Measurements from ENCODE around the gene ATL1.
"Not testable (repeated sequence)": the region's sequence is repeated elsewhere in the genome, so short reads cannot be mapped to it uniquely, and the experiment has no call there.

Gene ATL1

DNA sequence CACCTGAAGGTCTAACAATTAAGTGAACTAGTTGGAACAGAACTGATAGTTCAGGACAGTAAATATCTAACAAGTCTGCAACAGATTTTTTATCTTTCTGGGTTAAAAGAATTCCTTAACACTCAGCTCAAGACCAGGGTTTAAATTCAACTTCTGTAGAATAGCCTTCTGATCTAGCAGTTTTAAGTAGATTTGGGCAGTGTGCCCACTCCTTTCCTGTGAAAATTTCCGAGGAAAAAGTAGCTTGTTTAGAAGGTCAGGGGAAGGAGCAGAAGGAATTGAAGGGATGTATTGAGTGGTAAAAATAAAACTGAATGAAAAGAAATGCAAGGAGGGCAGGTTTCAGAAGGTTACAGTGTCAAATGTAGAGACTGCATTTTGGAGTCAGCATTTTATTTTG, 45.8 kb downstream of the ATL1 start:
- FAIRE-seq, result no peak

DNA sequence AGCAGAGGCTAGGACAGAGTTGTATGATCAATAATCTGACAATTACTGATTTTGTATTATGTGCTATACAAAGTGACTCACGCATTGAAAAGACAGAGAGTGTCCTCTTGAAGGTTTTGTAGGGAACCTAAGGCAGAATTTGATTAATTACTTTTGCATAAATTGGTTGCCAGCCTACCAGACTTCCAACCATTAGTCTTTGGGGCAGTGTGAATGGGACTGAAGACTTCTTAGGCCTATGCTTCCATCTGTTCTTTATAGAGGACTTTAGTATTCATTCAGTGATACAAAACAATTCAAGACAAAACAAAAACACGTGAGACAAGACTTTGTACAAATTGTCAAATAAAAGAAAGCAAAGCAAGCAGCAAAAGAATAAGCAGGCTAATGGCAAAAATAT, 46.5 kb downstream of the ATL1 start:
- no peak for FAIRE-seq

DNA sequence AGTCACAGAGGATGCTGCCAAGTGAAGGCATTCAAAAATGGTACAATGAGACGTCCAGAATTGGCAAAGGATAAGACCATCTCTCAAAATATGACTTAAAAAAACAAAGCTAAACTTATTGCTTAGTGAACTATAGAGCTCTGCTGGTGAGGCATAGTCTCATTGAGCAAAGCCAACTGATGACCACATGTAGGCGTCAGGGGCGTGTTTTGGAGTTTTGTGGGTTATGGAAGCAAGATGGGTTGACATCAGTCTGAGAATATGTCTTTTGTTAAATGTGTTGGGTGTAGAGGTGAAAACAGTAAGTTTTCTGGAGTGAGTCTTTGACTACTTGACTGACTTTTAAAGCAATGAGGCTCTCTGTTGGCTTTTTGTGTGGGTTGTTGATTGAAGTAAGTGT, 47.2 kb downstream of the ATL1 start:
- no peak for FAIRE-seq

DNA sequence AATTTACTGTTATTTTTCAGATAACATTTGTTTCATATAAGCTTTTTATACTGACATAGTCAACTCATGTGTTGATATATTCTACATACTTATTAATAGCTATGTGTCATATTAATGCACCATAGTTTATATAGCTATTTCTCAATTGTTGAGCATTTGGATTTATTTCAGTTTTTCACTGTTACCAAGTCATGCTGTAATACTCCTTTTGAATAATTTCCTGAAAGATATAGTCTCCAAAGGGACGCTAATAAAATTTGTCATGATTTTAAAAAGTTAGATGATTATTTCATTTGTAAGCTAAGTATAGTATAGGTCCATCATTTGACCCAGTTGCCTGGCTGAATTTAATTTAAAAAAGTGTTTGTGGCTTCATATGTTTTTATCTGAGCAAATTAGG, 47.8 kb downstream of the ATL1 start:
- FAIRE-seq, result no peak

DNA sequence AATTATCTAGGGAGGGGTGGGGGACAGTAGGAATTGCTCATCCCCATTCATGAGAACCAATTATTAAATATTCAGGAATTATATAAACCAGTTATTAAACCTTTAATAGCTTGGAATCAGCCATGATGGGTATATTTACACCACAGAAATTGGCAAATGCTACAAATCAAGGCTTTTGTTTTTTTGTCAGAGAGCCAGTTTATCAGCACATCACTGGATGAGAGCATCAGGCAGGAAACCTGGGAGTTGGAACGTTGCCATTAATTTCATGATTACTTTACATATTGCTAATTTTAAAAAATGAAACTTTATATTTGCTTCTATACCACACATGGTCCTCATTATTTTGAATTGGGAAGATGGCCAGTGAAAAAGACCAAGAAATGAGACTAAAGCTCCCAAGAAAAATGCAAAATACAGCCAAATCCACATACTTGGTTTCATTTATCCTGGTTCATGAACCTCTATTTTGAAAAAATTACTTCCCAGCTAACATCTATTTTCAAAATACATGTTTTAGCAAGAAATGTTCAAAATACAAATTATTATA, 48.4 kb downstream of the ATL1 start:
- FAIRE-seq, result no peak

DNA sequence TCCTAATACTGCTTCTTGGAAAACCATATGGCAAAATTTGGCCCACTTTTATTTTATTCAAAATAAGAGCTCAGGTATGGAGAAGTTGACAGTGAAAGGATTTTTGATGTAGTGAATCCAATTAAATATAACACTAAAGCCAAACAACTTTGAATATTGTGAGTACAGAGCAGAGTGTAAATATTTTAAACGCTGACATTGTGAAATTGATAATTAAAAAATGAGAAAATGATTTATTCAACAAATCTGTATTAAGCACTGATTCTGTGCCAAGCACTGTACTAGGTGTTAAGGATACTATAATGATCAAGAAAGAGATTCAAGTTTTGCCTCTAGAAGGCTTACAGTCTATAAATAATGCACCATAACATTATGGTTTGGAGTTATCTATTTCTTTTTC, 50.5 kb downstream of the ATL1 start:
- no peak for FAIRE-seq

DNA sequence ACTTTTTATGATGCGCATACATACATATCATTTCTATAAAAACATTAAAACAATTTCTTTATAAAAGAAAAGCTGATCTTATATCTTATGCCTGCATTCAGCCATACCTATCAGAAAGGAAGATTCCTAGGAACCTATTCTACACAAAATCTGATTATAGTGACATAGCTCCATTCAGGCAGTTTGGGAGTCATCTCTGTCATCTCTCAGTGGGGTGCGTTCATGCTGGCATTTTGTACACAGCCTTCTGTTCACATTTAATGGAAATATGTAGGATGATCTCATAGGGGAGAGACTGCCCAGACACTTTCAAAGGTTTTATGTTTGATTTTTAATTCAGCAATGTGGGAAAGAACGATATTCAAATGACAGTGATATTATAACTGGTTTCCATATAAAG, 52.9 kb downstream of the ATL1 start:
- FAIRE-seq, result no peak

DNA sequence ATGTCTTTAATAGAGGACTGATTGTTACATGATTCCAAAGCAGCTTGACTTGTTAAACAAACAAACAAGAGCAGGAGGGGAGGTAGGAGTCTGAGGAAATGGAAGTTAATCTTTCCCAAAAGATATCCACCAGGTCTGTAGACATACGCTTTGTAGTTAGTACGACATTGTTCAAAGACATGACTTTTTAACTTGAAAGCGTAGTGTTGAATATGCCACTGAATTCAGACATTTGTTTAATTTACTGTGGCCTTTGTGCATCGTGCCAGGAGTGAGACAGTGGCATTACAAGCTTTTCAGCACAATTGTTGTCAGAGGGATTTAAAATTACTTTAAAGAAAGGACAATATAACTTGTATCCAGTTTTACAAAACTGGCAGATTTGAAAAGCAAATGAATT, 55.1 kb downstream of the ATL1 start:
- no peak for FAIRE-seq

DNA sequence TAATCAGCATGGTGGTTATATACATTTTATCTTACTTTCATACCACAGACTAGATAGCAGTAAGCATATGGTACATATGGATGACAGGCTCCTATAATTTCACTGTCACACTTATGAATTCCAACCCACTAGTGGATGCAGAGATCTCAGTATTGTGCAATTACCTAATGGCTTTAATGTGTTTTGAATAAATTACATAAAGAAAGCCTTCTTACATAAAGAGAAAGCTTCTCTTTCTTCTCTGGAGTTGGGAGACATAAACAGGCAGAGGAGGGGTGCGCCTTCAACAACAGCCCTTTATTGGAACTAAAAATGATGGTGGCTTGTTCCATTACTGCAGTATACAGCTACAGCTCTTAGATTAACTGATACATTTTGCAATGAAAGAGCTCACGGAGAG, 55.6 kb downstream of the ATL1 start:
- no peak for FAIRE-seq

DNA sequence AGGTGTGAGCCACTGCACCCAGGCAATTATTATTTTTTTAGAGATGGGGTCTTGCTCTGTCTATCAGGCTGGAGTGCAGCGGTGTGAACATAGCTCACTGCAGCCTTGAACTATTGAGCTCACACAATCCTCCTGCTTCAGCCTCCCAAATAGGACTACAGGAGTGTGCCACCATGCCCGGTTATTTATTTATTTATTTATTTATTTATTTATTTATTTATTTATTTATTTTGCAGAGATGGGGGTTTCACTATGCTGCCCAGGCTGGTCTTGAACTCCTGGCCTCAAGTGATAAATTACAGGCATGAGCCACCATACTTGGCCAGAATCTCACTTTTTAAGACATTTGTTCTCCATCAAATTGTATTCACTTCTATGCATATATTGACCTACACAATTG, 56.3 kb downstream of the ATL1 start:
- FAIRE-seq, result no peak

DNA sequence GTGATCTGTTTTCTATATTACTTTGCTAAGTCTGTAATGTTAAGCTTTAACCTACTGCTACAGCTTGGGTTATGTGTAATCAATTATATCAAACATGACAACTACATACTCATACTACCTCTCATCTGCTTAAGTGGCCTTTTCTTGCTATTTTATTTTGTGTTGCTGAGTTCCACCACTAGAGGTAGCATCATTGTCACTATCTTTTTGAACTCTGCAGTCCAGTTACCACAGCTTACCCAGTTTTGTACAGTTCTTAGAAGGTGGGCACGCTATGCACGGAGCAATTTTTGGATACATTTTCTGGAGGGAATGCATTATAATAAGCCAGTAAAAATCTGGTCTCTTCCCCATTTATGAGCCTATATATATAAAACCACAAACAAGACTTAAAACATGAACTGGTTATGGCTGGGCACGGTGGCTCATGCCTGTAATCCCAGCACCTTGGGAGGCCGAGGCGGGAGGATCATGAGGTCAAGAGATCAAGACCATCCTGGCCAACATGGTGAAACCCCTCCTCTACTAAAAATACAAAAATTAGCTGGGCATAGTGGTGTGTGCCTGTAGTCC, 59.7 kb downstream of the ATL1 start:
- FAIRE-seq, result no peak

DNA sequence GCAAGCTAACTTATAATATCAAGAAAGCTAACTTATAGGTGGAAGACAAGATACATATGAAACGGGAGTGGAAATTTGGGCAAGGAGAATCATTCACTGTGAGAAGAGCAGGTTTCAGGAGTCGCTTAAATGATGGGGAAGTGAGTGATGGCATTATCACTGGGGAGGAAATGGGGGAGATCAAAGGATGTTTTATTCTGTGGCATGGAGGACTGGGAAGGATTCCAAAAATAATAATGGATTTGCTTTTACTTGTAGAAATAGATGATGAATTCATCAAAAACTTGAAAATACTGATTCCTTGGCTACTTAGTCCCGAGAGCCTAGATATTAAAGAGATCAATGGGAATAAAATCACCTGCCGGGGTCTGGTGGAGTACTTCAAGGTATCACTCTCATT, 60.4 kb downstream of the ATL1 start:
- no peak for FAIRE-seq

DNA sequence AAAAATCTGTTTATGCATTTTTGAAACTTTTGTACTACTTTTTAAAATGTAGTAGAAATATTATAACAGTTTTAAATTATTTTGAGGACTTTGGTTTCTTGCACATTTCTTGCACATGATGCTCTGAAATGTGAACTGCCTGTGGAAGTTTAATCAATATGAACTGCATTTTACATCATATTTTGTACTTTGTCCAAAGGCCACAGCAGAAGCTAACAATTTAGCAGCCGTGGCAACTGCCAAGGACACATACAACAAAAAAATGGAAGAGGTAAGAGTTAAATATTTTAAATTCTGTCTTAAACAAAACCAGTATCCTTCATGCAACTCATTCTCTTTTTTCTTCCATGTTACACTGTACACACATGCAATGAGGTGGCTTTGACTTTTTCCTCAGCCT, 63.0 kb downstream of the ATL1 start:
- FAIRE-seq, result no peak

DNA sequence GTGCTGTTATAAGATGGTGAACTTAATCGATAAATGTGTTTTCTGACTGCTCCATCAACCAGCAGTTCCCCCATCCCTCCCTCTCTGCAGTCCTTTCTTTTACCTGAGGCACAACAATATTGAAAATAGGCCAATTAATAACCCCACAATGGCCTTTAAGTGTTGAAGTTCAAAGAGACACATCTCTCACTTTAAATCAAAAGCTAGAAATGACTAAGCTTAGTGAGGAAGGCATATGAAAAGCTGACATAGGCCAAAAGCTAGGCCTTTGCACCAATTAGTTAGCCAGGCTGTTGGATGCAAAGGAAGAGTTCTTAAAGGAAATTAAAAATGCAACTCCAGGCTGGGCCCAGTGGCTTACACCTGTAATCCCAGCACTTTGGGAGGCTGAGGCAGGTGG, 64.5 kb downstream of the ATL1 start:
- FAIRE-seq, result no peak

DNA sequence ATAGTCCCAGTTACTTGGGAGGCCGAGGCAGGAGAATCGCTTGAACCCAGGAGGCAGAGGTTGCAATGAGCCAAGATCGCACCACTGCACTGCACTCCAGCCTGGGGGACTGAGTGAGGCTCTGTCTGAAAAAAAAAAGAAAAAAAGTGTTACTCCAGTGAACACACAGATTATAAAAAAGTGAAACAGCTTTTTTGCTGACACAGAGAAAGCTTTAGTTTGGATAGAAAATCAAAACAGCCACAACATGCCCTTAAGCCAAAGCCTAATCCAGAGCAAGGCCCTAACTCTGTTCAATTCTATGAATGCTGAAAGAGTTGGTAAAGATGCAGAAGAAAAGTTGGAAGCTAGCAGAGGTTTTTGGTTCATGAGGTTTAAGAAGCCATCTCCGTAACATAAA, 65.0 kb downstream of the ATL1 start:
- FAIRE-seq, result not testable (repeated sequence)

DNA sequence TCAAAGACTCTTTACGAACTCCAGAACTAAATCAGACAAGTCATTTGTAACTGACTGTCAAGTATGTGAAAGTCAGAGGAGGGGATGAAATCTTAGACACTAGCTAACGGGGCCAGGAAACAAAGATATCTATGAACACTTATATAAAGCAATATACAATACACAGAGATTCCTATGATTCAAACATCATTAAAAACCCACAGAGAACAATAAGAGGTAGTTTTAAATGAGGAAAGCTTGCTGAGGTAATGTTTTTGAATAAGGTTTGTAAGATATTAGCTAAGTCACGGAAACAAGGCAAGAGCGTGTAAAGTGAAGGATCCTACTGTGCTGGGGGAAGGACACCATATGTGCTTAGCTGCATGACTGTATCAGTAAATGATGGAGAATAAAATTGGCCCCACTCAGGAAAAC, 71.5 kb downstream of the ATL1 start:
- no peak for FAIRE-seq

DNA sequence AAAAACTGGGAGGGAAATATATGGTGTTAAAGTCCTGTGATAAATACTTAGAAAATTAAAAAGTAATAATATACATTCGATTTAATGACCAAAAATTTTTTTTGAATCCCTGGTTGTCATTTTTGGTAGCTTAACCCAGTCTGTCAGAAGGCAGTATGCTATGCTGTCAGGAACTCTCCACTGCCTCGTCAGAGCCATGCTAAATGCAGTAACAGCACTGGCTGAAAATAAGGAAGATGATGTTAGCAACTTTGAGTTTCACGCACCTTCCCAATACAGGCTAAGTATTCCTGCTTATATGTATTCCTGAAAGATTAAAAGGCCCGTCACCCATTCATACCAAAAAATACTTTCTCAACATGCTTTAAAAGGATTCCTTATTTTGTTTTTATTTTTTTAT, 74.0 kb downstream of the ATL1 start:
- FAIRE-seq, result no peak

DNA sequence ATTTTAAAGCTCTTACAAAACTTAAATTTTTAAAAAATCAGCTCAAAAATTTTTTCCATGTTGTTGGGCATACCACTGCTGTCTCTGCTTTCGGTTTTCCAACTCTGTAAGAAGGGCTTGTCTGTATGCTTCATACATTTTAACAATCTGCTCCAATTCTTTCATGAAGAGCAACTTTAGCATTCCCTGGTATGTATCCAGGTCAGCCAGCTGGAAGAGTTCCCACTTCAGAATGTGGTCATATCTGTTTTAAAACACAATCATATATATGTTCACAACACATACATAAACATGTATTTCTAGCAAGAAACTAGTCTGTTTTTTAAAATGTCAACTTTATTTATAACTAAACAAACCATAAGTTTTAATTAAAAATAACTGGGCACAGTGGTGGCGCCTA, 75.2 kb downstream of the ATL1 start:
- FAIRE-seq, result no peak

DNA sequence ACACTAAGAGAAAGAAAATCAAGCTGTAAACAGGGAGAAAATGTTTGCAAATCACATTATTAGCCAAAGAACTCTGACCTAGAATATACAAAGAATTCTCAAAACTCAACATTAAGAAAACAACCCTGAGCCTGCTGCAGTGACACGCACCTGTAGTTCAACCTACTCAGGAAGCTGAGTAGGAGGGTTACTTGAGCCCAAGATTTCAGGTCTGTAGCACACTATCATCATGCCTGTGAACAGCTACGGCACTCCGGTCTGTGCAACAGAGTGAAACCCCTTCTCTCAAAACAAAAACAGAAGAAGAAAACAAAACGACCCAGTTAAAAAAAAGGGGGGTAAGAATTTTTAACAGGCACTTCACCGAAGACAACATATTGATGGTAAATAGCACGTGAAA, 87.3 kb downstream of the ATL1 start:
- no peak for FAIRE-seq

DNA sequence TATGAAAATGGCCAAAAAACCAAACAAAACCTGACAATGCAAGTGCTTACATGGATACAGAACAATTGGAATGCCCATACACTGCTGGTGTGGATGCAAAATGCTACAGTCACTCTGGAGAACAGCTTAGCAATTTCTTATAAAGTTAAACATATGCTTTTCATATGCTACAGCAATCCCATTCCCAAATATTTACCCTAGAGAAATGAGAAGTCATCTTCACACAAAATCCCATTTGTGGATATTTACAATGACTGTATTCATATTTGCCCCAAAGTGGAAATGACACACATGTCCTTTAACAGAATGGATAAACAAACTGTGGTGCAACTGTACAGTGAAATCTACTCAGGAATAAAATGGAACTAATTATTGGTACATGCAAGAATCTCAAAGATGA, 87.8 kb downstream of the ATL1 start:
- no peak for FAIRE-seq

DNA sequence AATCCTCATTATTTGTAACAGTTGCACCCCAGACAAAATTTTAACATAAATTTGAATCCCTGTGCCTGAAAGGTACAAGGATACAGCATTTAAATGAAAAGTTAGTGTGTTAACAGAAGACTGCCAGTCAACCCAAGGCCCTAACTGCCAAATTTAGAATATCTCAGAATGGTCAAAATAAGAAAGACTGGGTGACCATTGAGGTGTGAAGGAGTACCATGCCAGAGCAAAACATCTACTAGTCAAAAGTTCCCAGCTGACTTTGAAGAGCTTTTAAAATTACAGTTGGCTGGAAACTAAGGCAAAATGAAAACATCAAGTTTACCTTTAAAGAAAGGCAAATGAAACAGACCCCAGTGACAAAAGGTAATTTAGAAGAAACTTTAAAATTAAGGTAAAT, 89.7 kb downstream of the ATL1 start:
- no peak for FAIRE-seq

DNA sequence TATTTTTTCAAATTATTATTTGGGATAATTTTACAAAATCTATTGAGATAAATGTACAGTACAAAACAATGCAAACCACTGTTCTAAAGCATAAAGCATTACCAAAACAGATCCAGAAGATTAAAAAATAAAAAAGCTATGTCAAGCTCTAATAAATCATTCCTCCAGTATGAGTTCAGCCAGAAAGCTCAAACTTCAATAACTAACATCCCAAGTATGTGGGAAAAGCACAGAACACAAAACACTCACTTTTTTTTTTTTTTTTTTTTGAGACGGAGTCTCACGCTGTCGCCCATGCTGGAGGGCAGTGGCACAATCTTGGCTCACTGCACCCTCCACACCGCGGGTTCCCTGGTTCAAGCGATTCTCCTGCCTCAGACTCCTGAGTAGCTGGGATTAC, 96.8 kb downstream of the ATL1 start:
- FAIRE-seq, result no peak

DNA sequence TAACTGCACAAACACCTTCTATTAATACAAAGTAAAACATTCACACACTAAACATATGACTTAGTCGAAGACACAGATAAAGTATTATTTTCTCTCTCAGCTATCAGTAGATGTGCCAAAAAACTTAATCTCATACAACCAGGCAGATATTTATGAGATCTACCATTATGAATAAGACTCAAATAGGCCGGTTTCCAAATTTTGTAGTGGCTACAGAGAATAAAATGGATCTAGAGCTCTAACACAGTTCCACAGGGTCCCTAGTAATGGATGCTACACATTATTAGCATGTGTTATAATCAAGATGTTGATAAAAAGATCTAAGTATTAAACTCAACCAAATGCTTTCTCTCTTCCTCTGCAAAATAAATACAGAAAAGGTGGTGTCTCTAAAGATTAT, 97.8 kb downstream of the ATL1 start:
- no peak for FAIRE-seq

DNA sequence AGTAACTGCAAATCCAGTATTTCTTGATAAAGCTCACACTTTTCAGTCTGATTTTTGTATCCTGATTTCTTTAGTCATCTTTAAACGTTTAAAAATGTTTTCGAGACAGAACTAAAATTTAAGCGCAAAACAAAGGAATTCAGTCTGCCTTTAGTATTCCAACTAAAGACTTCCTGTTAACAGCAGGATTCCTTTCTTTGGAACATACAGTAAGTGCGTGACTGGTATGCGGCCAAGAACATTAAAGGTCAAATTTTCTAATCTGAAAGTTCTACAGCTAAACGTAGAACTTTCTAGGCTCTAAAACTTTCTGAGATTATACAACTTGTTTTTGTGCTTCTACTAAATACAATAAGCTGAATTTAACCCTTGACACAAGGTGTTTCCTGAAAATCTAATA, 98.3 kb downstream of the ATL1 start:
- FAIRE-seq, result no peak

DNA sequence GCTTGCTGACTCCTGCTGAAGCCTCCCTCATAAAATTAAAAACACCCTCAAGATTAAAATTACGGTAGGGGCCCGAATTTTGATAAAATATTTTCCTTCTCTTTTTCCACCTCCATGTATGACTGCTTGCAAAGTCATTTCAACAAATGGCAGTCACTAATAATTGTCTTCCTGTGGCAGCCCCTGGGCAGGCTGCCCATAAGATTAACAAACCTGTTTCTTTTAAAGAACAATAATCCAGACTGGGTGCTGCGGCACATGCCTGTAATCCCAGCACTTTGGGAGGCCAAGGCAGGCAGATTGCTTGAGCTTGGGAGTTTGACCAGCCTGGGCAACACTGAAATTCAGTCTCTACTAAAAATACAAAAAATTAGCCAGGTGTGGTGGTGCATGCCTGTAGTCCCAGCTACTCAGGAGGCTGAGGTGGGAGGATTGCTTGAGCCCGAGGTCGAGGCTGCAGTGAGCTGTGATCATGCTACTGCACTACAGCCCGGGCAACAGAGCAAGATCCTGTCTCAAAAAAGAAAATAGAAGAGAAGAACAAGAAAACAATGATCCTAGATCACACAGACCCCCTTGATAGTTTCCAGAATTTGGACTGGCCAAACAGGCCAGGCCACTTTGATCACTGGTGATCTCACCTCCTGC, 99.5 kb downstream of the ATL1 start:
- FAIRE-seq, result no peak

Measured in colon (tissue), 2 donors.